ENCODE data around the gene RASSF8. TPM values are rescaled to one million over a fixed set of nuclear protein-coding genes. Genes with fewer than 3 reads are reported as not detected.
A peak's percentile ranks its signal among the peaks of the same experiment; 100 is the strongest.

Gene RASSF8
- total RNA-seq, 1 donor from 2014 or later, result 27.4 TPM

DNA sequence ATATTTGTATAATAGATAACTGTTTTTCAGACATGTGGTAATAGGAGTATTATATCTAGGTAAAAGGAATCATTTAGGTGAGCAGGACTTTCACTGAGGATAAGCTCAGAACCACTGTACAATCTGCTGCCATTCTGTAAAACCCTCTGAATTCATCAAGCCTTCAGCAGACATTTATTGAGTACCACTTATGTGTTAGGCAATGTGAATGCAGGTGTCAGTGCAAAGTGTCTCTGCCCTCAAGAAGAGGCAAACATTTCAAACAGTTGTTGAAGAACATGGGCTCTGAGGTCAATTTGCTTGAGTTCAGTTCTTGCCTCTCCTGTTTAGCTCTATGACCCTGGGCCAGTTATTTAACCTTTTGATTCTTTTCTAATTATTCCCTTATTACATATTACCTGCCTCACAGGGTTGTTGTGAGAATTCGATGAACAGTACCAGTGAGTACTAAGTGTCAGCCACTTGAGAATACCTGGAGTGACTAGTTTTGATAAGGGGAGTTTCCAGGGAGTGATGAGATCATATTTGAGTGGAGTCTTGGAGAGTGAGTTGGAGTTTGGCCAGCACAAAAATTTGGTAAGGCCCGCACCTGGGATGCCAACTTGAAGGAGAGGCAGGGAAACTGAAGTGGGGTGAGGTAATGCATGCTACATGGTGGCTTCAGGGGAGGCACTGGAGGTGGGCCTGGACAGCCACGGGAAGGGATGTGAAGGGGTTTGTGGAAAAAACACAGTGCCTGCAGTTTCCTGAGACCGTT, 33.7 kb downstream of the RASSF8 start:
- no peak for DNase-seq (ENCODE audit: low read depth)

DNA sequence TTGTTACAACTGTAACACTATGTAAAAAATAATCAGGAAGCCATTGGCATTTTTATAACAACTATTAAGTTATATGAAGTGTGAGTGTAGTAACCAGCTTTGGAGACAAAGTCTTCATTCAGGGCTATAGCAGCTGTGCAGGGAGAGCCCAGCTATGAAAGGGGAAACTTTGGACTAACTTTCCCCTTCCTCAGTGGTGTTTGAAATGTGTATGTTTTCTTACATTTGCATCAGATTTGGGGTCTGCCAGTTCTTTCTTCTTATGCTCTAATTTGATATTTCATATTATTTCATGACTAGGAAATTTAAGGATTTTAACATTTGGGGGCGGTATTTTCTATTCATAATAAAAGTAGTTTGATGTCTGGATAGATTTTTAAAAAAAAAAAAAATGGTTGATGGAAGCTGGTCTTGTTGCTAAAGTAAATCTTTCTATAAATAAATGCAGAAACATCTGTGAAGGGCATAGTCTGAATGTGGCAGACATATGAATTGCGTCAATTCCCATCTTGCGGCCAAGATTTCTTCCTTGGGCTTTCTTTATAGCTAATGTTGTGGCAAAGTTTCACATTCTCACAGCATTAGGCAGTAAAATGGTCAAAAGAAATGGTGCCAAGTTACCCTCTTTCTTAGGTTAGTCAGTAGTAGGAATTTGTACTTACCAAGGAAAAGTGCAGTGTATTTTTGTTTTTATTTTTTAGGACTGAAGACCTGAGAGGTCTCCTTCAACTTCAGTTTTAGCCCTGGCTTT, 35.6 kb downstream of the RASSF8 start:
- DNase-seq (ENCODE audit: low read depth), result peak; percentile 67

DNA sequence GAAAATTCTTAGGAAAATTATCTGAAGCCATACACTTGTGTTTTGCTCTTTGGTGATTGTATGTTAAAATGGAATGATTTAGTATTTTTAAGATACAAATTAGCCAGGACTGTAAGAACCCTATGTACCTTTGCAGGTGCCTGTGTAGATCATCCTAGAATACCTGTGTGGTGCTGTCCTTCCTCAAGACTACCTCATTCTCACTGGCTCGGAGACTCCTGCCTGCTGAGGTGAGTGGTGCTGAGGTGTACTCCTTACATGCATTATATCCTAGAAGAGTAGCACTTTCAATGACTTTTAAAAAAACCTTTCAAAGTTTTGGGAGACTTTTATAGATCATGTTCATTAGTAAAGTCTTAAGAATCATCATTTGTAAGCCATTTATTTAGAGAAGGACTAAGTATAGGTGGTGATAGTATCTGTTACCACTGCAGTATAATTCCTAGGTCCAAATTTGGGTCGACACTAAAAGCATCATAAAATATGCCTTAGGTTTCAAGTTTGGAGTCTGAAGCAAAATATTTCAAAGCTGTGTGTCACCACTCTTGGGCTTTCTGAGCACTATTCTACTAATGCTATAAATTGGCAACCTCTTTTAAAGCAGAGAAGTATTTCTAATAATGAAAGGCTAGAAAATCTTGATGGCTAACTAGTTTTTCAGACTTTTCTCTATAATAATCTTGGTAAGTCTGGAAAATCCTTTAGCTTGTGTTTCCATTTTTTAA, 36.6 kb downstream of the RASSF8 start:
- no peak for DNase-seq (ENCODE audit: low read depth)

DNA sequence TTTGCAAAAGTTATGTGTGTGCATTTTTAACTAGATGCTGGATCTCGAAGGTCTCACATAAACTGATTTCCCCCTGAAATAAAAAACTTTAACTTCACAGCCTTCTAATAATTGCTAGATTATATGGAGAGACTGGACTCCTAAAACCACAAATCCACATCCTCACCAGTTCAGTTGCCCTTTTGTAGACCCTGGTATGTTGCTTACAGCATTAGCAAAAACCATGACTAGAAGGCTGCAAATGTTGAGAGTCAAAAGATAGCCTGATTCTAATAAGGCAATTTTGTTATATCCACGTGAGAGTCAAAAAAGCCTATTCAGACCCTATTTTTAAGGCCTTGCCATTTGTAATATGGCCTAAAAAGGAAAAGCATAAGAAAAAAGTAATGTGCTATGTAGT, 37.4 kb downstream of the RASSF8 start:
- DNase-seq (ENCODE audit: low read depth), result peak; percentile 38

DNA sequence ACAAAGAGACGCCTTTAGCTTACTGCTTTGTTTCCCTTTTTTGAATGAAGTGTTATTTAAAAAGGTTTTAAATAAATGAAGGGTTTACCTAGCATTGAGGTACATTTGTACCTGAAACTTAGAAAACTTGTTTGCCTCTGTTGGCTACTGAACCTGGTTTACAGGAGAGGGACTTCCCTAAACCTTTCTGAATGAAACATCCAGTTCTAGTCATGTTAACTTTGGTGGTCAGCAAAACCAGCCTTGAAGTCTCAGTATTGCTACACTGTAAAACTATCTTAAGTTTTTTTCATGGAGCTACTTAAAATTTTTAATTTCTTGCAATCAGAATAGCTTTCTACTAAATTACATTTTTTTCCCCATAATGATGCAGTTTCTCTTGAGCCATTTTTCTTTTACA, 38.2 kb downstream of the RASSF8 start:
- no peak for DNase-seq (ENCODE audit: low read depth)

DNA sequence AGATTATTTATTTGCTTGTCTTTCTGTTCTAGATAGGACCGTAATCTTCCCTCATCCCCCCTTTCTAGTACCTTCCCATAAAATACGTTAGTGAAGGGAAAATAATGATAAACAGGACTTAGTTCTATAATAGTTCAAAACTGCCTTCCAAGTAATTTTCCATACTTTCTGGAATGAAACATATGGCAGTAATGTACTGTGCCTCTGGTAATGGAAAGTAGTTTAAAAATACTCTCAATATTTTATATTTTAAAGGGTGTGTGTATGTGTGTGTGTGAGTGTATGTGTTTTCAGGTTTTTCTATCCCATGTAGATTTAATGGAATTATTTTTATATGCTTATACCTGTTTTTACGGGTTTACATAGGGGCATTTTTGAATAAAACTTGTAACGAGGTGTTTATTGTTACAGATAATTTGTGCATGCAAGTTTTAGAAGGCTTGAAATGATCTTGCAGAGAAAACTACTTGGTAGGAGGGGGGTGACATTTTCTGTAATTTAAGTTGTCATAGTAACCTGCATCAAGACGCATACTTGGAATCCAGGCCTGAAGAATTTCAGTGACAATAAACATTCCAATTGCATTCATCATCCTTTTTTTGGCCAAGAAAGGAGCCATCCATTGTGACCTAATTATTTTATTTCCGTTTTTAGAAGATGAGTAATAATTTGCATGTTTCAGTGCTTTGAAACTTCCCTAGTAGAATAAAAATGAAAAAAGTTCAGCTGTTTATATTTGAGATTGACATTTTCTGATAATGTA, 38.9 kb downstream of the RASSF8 start:
- peak; percentile 78 for DNase-seq (ENCODE audit: low read depth)

DNA sequence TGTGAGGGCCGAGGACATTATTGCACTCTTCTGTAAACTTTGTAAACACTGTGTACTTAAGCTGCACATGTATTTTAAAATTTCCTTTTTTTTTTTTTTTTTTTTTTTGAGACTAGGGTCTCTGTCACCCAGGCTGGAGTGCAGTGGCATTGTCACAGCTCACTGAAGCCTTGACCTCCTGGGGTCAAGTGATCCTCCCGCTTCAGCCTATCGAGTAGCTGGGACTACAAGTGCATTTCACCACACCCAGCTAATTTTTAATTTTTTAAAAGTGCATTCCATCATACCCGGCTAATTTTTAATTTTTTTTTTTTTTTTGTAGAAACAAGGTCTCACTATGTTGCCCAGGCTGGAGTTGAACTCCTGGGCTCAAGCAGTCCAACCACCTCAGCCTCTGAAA, 42.4 kb downstream of the RASSF8 start:
- no peak for DNase-seq (ENCODE audit: low read depth)

DNA sequence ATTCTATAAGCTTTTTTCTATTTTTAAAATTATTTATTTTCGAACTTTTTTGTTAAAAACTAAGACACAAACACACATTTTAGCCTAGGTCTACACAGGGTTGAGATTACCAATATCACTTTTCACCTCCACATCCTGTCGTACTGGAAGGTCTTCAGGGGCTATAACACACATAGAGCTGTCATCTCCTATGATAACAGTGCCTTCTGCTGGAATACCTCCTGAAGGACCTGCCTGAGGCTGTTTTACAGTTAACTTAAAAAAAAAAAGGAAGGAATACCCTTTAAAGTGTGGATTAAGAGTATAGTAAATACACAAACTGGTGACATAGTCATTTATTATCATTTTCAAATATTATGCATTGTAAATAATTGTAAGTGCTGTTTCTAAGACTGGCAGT, 43.0 kb downstream of the RASSF8 start:
- no peak for DNase-seq (ENCODE audit: low read depth)

DNA sequence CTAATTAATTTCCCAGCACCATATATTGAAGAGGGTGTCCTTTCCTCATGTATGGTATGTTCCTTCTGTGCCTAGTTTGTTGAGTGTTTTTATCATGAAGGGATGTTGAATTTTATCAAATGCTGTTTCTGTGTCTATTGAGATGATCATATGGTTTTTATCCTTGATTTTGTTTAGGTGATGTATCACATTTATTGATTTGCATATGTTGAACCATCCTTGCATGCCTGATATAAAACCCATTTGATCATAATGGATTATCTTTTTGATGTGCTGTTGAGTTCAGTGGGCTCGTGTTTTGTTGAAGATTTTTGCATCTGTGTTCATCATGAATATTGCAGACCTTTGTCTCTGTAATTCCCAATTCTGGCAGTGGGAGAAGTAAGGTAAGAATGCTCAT, 44.6 kb downstream of the RASSF8 start:
- no peak for DNase-seq (ENCODE audit: low read depth)

DNA sequence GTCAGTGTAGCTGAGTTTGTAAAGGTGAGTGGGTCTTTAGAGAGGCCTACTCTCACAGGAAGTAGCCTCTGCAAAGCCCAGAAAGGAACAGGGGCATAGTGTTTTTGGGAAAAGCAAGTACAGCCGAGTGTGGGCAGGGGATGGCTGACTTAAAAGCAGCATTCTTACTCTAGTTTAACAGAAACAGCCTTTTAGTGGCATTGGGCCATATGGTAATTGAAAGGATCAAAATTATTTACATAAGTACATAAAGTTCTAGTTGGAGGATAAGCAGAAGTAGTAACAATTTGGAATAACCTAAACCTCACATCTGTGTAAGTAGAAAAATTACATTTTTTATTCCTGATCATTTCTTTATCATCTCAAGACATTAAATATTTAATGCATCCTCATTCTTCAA, 49.1 kb downstream of the RASSF8 start:
- DNase-seq (ENCODE audit: low read depth), result no peak

DNA sequence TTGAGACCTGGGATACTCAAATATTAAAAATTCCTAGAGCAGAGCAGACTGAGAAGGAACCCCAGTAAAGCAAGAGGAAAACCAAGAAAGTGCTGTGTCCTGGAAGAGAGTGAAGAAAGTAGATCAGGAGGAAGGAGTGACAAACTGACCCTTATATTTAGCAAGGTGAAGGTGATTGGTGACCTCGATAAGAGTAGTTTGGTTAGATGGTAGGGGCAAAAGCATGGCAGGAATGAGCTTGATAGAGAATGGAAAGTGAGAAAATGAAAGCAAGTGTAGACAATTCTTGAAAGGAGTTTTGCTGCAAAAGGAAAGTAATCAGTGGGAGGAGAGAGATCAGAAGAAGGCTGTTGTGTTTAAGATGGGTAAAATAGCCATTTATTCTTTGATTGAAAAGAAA, 51.1 kb downstream of the RASSF8 start:
- no peak for DNase-seq (ENCODE audit: low read depth)

DNA sequence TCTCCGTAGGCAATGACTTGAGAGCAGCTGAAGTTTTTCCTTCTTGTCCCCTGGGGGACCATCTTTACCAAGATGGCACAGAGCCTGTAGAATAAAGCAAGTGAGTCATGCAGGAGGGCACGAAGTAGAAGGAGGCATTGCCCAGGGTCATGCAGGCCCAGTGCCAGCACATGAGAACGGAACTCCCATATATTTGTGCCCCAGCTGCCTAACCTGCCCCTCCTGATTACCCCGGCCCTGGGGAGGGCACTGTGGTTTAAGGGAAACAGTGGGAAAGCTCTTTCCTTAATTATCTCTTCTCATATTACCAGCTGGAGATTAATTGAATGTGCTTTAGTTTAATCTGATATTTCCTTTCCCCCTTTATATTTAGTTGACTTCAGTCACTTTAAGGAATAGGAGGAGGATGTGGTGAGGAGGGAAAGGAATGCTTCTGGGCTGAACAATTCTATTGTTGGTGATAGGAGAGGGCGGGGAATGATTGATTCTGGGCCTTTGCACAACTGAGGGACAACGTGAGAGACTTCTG, 51.9 kb downstream of the RASSF8 start:
- DNase-seq (ENCODE audit: low read depth), result peak; percentile 65

DNA sequence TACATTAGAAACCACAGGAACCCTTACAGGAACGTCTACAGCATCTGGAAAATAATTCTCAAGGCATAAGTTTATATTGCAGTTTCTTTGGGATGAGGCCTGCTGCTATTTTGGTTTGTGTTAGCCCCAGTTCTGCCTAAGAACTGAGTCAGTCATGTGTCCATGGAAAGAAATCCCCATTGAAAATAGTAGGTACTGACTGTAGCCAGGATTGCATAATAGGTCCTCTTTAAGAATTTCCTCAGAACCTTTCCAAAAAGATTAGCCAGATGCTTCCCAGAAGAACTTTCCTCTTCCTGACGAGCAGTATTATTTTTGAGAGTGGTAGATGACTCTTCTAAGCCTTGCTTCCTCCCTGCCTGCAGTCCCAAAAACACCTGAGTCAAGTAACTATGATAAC, 52.6 kb downstream of the RASSF8 start:
- DNase-seq (ENCODE audit: low read depth), result peak; percentile 44

DNA sequence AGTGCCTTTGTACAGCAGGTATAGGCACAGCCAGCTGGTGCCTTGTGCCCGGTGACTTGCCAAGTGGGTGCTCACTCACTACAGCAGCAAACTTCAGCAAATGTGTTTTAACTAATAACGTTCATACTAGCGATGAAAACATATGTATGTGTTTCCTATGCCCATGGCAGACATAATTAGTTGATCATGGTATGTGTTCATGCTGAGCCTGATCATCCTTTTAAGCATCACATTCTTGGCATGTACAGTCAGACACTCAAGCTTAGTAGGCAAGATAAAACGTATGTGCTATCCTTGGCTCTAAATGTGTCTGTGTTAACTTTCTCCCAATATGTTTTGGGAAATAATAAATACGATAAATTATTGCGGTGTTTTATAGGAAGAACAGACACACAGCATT, 55.6 kb downstream of the RASSF8 start:
- no peak for DNase-seq (ENCODE audit: low read depth)

DNA sequence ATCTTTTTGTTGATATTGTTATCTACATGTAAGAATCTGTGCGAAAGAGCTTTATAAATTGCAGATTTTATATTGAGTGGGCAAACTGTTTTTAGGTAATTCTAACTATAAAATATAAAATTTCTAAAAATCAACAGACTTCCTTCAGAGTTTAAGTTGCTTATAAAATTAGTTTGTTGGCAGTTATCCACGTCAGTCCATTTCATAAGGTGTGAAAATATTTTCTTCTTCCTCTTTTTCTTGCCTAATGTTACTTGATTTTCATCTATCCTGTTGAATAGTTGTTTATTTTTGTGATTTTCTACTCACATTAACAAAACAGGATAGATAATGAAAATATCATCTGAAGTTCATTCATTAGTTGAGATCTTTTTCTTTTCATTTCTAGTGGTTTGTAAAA, 58.0 kb downstream of the RASSF8 start:
- no peak for DNase-seq (ENCODE audit: low read depth)

DNA sequence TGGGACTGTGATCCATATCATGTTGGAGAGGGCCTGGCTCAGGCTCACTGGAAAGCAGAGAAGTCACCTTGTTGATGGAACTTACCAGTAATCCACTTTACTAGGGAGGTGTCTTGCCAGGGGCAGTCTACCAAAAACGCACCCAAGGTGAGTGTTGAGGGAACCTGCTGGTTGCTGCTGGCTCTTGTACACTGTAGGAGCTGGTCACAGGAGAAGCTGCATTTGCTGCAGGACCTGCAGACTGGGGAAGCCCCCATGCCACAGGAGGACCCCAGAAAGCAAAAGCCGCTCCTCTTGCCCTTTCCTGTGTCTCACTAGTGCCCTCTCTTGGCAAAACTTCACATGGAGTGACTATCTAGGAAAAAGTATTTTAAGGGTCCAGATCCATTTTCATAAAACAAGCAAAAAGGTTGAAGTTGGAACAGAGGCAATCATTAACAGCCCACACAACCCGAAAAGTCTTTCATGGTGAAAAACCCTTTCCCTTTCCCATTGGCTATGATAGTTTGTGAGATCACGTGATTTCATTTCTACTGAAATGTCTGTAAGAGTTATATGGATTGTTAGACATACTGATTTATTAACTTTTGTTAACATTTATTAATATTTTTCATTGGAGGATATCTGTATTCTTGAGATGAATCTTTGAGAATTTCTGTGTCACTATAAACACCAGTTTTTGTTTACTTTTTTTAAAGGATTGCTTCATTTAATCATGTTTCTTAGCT, 59.2 kb downstream of the RASSF8 start:
- DNase-seq (ENCODE audit: low read depth), result peak; percentile 40

DNA sequence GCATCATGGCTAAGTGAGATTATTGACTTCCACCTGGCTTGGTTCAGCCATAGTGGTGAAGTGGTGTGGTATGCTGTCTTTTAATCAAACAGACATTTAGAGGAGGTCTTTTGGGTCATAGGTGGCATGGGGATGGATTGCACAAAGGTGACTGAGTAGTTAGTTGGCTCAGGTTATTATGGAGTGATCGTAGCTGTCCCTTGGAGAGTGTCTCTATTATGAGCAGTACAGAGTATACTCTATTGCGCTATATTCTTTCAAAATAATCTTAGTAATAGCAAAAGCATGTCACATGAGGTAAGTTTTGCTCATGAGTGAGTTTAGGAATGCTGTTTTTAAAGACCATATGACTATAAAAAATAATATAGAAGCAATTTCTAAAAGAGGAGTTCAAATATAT, 60.4 kb downstream of the RASSF8 start:
- no peak for DNase-seq (ENCODE audit: low read depth)

DNA sequence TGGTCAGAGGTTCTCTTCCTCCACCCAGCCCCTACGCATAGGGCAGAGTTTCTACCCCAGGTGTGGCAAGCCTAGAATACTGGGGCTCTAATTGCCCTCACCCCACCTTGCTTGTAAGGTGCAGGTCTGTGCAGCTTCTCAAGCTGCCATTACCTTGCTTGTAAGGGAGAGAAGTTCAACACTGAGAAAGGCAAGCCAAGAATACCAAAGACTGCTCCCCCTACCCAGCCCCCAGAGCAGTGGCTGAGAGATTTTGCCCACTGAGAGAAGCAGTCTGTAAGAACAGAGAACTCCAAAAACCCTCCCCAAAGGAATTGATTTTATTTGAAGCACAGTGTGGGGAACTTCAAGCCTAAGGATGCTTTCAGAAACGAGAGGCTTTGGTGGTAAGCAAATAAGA, 63.1 kb downstream of the RASSF8 start:
- DNase-seq (ENCODE audit: low read depth), result no peak

DNA sequence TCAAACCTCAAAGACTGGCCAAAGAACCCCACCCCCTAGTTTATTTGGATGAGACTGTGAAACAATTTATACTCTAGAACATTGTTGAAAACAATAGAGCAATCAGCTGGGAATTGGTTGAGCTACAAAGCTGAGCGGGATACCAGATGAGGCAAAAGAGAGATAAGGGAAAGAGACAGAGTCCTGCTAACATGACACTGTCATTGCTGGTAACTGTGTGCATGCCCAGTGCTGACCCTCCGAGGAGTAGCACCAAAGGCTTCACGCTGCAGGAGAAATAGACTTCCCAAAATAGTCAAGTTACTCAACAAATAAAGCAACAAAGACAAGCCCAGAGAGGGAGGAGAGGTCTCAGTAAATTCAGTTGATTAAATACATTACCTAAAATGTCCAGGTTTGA, 63.6 kb downstream of the RASSF8 start:
- DNase-seq (ENCODE audit: low read depth), result no peak

DNA sequence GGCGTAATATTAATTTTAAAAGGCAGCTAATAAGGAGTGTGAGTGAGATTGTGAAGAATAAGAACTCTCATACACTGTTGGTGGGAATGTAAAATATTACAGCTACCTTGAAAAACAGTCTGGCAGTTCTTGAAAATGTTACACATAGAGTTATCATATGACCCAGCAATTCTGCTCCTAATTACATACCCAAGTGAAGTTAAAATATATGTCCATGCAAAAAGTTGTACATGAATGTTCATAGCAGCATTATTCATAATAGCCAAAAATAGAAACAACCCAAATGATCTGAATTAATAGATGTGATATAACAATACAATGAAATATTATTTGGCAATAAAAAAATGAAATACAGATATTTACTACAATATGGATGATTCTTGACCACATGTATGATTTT, 68.2 kb downstream of the RASSF8 start:
- no peak for DNase-seq (ENCODE audit: low read depth)

DNA sequence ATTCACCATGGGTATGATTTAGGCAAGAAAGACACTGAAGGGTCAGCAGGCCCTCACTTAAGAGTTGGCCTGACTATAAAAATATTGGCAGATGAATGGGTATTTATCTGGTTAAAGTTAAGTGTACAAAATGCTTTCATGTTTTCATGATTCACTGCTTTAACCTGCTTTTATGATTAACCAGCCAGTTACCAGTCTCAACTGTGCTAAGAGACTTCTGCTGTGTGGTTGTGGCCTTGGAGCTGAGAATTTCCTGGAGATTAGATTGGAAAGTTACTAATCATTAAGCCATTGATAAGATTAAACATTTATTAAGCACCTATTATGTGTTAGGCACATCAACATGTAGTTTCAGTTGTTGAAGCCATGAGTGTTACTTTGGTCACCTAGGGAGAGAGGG, 68.9 kb downstream of the RASSF8 start:
- no peak for DNase-seq (ENCODE audit: low read depth)

All from myocyte (in vitro differentiated cells).